ENCODE results near the gene DEF6.
"Not testable (repeated sequence)": the region's sequence is repeated elsewhere in the genome, so short reads cannot be mapped to it uniquely, and the experiment has no call there.

Gene DEF6

DNA sequence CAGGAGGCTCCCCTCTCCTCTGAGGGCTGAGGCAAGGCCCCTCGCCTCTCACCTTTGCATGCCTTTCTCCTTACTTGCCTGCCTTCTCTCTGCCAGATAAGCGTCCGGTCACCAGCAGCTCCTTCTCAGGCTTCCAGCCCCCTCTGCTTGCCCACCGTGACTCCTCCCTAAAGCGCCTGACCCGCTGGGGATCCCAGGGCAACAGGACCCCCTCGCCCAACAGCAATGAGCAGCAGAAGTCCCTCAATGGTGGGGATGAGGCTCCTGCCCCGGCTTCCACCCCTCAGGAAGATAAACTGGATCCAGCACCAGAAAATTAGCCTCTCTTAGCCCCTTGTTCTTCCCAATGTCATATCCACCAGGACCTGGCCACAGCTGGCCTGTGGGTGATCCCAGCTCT is 23.5 kb downstream of the DEF6 start:
- H3K4me3 ChIP-seq (ENCODE audit: low read depth, low read length), result no peak overlapping the region
- TF ChIP-seq, protein P1, sequence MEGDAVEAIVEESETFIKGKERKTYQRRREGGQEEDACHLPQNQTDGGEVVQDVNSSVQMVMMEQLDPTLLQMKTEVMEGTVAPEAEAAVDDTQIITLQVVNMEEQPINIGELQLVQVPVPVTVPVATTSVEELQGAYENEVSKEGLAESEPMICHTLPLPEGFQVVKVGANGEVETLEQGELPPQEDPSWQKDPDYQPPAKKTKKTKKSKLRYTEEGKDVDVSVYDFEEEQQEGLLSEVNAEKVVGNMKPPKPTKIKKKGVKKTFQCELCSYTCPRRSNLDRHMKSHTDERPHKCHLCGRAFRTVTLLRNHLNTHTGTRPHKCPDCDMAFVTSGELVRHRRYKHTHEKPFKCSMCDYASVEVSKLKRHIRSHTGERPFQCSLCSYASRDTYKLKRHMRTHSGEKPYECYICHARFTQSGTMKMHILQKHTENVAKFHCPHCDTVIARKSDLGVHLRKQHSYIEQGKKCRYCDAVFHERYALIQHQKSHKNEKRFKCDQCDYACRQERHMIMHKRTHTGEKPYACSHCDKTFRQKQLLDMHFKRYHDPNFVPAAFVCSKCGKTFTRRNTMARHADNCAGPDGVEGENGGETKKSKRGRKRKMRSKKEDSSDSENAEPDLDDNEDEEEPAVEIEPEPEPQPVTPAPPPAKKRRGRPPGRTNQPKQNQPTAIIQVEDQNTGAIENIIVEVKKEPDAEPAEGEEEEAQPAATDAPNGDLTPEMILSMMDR (IDR thresholded peaks at IDR 0.05; ENCODE audit: low read depth, low read length), result no peak
- no peak for DNase-seq (ENCODE audit: low read depth, low spot score)
- in situ Hi-C loops (cut with HindIII; ENCODE audit: low sequenced_read_pairs), result no loop called here

DNA sequence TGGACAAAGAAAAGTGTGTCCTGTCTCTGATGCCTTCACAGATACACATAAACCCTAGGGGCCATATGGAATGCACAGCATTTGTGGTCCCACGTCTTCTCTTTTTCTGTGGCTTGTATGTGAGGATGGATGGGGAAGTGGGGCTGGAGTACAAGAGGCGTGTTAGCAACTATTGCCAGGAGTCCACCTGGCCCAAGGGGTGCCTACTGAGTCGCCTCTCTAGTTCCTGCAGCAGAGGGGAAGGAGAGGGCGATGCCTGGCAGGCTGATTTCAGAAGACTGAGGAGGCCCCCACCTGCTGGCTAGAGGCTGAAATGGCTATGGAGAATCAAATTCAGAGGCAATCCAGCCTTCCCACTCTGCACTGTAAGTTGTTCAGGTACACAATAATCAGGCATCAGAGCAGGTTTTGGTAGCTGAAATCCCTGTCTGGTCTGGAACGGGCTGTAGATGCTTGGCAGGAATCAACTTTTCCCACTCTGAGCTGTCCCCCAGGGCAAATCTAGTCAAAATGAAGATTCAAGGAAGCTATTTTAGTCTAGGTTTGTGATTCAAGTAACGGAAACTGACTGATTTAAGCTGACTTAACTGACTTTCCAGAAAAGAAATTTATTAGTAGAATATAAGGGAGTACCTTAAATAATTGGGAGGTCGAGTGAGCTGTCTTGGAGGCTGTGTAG is 29.9 kb downstream of the DEF6 start:
- peak; percentile 51 for DNase-seq (ENCODE audit: low read depth, low spot score)
- in situ Hi-C loops (cut with HindIII; ENCODE audit: low sequenced_read_pairs), result no loop called here
- H3K4me3 ChIP-seq (ENCODE audit: low read depth, low read length), result no peak overlapping the region
- TF ChIP-seq, protein P1 (IDR thresholded peaks at IDR 0.05; ENCODE audit: low read depth, low read length), result peak; percentile 86

DNA sequence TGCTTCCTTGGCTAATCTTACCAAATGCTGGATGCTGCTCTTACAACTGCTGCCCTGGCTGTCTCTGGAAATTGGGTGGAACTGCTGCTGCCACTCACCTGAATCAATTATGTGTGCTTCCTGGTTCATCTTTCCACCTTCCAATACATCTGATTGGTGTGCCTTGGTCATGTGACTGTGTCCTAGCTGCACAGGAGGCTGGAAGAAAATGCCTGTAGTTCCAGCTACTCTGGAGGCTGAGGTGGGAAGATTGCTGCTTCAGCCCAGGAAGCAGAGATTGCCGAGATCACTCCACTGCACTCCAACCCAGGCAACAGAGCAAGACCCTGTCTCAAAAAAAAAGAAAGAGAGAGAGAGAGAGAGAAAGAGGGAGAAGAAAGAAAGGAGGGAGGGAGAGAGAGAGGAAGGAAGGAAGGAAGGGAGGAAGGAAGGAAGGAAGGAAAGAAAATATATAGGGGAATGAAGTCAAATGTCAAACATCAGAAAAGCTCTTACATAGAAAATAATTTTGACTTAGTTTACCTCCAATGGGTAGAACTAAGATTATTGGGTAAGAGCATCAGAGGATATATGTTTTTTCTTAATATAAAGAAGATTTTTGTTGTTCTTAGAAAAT is 30.6 kb downstream of the DEF6 start:
- H3K4me3 ChIP-seq (ENCODE audit: low read depth, low read length), result no peak overlapping the region
- in situ Hi-C loops (cut with HindIII; ENCODE audit: low sequenced_read_pairs), result no loop called here
- DNase-seq (ENCODE audit: low read depth, low spot score), result no peak
- TF ChIP-seq, protein P1 (IDR thresholded peaks at IDR 0.05; ENCODE audit: low read depth, low read length), result no peak

DNA sequence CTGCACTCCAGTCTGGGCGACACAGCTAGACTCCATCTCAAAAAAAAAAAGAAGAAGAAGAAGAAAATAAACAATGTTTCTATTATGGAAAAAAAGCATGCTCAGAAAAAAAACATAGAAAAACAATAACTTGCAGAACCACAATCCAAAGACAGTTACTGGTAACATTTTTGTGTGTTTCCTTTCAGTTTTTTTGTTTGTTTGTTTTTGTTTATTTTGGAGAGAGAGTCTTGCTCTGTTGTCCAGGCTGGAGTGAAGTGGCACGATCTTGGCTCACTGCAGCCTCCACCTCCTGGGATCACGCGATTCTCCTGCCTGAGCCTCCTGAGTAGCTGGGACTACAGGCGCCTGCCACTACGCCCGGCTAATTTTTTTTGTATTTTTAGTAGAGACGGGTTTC is 31.3 kb downstream of the DEF6 start:
- H3K4me3 ChIP-seq (ENCODE audit: low read depth, low read length); in situ Hi-C loops (cut with HindIII; ENCODE audit: low sequenced_read_pairs); DNase-seq (ENCODE audit: low read depth, low spot score): not testable (repeated sequence)

DNA sequence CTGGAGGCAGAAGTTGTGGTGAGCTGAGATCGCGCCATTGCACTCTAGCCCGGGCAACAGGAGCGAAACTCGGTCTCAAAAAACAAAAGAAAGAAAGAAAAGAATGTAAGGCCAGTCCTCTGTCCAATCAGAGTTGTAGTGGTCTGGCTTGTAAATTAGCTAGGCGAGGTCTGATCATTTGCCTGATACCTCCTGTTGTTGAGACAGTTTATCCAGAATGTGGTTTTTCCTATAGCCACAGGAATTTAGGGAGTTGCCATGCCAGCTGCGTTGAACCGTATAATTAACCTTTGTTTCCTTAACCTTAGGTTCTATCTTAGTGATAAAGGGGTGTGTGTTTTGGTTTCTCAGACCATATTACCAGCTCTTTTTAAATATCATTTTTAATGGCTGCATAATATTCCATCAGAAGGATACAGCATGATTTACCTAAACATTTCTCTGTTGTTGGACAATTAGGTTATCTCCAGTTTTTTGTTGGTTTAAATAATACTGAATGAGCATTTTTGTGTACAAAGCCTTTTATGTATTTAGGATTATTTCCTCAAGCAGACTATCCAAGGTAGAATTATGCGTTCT is 33.0 kb downstream of the DEF6 start:
- in situ Hi-C loops (cut with HindIII; ENCODE audit: low sequenced_read_pairs), result no loop called here
- DNase-seq (ENCODE audit: low read depth, low spot score), result no peak
- TF ChIP-seq, protein P1 (IDR thresholded peaks at IDR 0.05; ENCODE audit: low read depth, low read length), result no peak
- H3K4me3 ChIP-seq (ENCODE audit: low read depth, low read length), result no peak overlapping the region

DNA sequence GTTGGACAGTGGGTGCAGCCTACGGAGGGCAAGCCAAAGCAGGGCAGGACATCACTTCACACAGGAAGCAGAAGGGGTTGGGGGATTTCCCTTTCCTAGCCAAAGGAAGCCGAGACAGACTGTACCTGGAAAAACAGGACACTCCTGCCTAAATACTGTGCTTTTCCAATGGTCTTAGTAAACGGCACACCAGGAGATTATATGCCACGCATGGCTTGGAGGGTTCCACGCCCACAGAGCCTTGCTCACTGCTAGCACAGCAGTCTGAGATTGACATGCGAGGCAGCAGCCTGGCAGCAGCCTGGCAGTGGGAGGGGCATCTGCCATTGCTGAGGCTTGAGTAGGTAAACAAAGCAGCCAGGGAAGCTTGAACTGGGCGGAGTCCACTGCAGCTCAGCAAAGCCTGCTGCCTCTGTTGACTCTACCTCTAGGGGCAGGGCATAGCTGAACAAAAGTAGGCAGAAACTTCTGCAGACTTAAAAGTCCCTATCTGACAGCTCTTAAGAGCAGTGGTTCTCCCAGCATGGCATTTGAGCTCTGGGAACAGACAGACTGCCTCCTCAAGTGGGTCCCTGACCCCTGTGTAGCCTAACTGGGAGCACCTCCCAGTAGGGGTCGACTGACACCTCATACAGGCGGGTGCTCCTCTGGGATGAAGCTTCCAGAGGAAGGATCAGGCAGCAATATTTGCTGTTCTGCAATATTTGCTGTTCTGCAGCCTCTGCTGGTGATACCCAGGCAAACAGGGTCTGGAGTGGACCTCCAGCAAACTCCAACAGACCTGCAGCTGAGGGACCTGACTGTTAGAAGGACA is 34.7 kb downstream of the DEF6 start:
- in situ Hi-C loops (cut with HindIII; ENCODE audit: low sequenced_read_pairs); H3K4me3 ChIP-seq (ENCODE audit: low read depth, low read length); DNase-seq (ENCODE audit: low read depth, low spot score): not testable (repeated sequence)

DNA sequence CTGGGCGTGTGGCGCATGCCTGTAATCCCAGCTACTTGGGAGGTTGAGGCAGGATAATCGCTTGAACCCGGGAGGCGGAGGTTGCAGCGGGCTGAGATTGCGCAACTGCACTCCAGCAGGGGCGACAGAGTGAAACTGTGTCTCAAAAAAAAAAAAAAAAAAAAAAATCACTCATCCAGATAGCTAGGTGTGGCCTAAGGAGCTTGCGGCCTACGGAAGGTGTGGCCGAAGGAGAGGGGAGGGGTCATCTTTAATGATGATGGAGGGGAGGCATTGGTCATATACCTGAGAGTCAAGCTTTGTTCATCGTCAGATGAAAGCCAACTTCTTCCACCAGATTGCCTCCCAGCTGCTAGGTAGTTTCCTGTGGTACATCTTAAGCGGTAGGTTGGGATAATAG is 43.9 kb downstream of the DEF6 start:
- no peak overlapping the region for H3K4me3 ChIP-seq (ENCODE audit: low read depth, low read length)
- no peak for DNase-seq (ENCODE audit: low read depth, low spot score)
- in situ Hi-C loops (cut with HindIII; ENCODE audit: low sequenced_read_pairs), result no loop called here
- TF ChIP-seq, protein P1 (IDR thresholded peaks at IDR 0.05; ENCODE audit: low read depth, low read length), result no peak
